Stimulated activated naive CD8-positive, alpha-beta T cell treated with anti-CD3 and anti-CD28 coated beads, Interleukin-15, Interleukin-2, amounts not matched to agents 100 U/mL and 50 U/mL, for 24 hours (primary cell): Measurements from ENCODE around the gene DNM3.

Source experiments
- ATAC-seq: fragments of 150-1000 bp; cut with Tn5 transposase; one replicate; pipeline ENCODE4 v1.10.0; 2021
- DNase-seq: peaks from one replicate; pipeline ENCODE4 v3.0.0; 2021

Gene DNM3

DNA sequence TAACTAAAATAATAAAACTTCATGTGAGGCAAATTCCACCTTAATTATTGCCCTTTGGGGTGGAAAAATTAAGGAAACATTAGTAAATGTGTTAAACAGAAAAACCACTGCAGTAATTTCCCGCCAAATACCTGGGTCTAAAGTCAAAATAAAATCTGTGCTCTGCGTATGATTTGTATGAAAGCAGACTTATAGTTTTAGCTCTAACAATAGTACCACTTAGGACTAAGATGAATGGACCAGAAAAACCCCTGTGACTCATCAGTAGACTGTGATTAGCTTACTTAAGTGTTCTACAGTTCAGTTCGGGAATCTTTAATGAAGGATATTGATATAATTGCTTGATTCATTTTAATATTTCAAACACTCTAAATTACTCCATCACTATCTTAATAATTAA lies 555.9 kb downstream of the DNM3 start:
- peak; percentile 62 for ATAC-seq

DNA sequence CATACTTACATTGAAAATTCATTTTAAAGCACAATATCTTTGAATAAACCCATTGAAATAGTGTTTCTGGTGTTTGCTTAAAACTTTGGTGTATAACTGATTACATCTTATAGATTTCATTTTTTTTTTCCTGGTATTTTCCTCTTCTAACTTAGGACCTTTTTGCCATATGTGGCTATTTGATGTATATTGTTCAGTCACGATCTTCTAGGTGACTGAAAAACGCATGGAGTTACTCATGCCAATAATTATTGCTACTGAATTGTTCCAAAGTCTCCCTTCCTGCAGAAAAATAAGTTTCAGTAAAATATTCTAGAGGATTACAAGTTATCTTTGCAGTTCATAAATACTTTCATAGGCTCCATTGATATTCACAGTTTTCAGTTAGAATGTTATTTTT lies 556.3 kb downstream of the DNM3 start:
- ATAC-seq (no peak), DNase-seq (no peak)

More for the DNA sequence above, 555.9 kb downstream of the DNM3 start:
- DNase-seq = no peak

DNA sequence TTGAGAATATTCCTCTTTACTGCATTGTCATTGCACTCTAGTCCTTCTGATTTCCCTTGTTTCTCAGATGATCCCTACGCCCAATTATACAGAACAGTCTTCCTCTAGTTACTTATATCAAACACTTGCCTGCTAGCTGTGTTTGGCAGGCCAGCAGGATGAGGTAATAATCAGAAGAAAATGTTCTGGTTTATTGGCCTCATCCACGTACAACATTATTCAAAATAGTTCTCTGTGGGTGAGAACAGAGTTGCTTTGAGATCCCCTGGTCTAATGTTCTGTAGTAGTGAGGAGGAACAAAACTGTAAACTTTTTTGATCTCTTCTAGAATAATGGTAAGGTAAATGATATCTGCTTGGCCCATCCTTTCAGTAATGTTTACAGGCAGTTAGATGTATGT lies 556.9 kb downstream of the DNM3 start:
- ATAC-seq = no peak
- DNase-seq = no peak

GRCh38 chr1:172398970-172399755 lies 557.9 kb downstream of the DNM3 start:
- ATAC-seq = no peak
- DNase-seq = no peak

- no peak for ATAC-seq
- DNase-seq = no peak
Observed at GRCh38 chr1:172399756-172400721, 558.7 kb downstream of the DNM3 start.

- no peak for ATAC-seq
Observed at GRCh38 chr1:172400722-172401105, 559.4 kb downstream of the DNM3 start.

DNA sequence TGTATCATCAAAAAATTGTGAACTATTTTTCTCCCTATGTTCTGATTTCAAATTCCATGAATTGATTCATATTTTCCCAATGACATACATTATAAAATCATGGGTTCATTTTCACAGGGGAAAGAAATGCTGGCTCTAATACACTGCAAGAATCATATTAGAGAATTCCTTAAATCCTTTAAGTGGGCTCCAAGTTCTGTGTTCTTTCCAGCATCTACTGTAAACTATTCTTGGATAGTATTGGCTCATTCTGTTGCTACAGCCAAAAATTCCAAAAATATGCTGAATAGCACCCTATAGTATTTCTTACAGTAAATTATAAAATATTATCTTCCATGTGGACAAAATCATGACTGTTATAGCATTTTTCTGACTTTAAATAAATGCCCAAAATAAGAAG lies 560.2 kb downstream of the DNM3 start:
- DNase-seq (no peak), ATAC-seq (no peak)

More at GRCh38 chr1:172400722-172401105, 559.4 kb downstream of the DNM3 start:
- no peak for DNase-seq

GRCh38 chr1:172401892-172402291 lies 560.6 kb downstream of the DNM3 start:
- no peak for ATAC-seq
- no peak for DNase-seq

GRCh38 chr1:172402878-172403569 lies 561.7 kb downstream of the DNM3 start:
- ATAC-seq = no peak

DNA sequence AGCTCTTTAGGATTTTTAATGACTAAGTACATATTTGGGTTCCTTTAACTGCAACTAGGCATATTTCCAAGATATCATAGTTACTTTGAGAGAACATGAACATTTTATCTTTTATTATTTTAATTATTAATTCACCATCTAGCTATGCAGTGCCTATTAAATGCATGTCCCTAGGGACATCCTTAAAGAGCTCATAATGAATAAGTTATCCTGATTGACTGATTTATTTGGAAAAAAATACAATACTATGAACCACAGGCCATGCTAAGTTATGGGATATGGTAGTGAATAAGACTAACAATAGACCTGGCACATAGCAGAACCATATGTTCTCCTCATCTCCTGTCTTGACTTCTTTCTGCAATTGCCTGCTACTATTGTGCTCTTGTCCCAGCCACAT lies 562.8 kb downstream of the DNM3 start:
- DNase-seq (no peak), ATAC-seq (no peak)

More at GRCh38 chr1:172402878-172403569, 561.7 kb downstream of the DNM3 start:
- no peak for DNase-seq

DNA sequence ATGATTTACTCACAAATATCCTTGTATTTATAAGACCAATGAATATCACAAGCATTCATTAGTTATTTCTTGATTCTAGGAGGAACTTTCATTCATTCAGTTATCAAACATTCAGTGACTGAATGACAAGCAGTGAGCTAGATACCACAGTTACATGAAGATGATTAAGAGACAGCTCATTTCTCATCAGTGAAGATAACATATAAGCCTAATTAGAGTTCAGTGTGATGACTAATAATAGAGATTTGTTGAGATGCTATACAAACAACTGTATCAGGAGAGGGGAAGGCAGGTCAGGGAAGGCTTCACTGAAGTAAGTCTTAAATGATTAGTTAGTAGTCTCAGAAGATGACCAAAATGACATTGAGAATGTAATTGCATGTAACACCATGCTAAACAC lies 564.6 kb downstream of the DNM3 start:
- DNase-seq (no peak), ATAC-seq (no peak)

DNA sequence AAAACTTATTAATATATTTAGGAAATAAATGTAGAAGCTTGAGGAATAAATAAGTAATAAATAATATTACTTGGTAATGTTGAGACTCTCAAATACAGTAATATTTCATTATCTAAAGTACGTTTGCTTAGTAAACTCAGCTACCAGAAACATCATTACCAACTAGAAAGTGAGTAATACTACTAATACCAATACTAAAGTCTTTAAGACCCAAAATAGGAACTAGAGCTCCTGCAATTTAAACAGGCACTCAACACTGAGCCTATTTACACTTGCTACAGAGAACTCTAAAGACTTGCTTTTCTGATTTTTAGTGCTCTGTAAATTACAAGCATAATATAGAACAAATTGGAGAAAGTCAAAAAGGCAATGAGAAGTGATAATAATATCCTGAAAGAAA lies 565.7 kb downstream of the DNM3 start:
- no peak for ATAC-seq
- no peak for DNase-seq

DNA sequence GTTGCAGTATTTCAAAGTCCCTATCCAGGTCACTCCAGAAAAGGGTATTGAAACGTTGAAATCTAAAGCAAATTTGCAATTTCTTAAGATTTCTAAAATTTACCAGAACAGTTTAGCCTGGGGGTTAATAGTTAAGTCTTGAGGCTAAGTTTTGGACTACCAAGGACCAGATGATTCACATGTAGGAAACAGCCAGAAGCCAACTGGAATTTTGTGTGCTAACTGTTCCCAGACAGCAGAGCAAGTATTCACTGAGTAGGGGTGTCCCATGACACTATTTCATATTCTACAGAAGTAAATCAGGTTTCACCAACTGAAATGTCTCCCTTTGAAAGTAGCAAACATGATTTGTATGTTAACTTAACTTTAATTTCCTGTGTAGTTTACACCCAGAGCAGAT lies 567.7 kb downstream of the DNM3 start:
- ATAC-seq (no peak), DNase-seq (no peak)

- DNase-seq = no peak
- no peak for ATAC-seq
Observed at GRCh38 chr1:172410027-172410426, 568.7 kb downstream of the DNM3 start.

DNA sequence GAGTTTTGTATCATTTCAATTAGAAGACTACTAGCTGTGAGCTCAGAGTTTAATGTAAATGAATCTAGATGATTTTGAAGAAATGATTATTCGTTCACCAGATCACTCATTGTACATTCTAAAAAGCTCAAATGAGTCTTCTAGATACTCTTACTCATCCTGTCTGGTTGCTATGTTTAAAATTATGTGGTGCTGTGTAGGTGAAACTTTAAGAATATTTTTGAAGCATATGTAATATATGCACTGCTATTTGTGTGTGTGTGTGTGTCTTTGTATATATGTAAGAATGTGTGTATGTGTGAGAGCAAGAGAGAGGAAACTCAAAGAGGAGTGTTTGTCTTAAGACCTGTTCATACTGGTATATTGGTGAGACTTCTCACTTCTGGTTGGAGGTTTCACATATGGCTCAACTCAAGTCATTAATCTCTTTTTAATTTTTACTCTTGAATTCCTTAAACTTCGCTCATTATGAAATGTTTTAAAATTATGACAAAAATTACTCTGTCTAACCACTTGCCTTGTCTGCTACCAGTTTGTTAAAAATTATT lies 570.6 kb downstream of the DNM3 start:
- no peak for DNase-seq
- no peak for ATAC-seq

- DNase-seq = no peak
- ATAC-seq = no peak
Observed at GRCh38 chr1:172414331-172414730, 573.0 kb downstream of the DNM3 start.

GRCh38 chr1:172416496-172417035 lies 575.3 kb downstream of the DNM3 start:
- ATAC-seq = no peak
- DNase-seq = no peak

DNA sequence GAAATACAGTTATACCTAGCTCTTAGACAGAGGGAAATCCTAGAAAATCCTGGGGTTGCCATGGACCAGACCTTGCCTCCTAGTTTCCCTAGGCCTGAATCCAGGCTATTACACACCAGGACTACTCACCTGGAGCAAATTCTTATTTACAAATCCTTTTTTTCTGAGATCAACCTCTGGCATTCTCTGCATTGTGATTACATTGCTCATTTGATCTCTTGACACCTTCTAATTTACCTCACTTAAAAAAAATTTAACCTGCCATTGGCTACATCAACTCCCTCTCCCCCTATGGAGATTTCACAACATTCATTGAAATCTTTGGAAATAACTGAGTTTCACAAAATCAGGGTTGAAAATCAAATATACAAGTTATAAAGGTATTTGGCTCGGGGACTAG lies 576.3 kb downstream of the DNM3 start:
- DNase-seq (no peak), ATAC-seq (no peak)

DNA sequence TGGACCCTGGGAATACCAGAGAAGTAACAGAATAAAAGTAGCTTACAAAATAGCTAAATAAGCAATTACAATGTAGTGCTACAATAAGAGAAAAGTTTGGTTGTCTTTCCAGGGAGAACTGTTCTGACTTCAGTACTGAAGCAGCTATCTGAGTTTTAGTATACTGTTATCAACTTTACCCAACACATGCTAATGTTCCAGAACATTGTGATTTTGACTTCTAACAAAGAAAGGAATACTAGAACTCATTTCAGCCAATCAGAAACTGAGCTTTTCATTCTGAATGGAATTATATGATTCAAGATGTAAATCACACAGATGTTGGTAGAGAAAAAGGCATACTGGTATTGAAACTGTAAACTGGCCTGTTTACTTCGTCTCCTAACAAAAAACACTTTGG lies 579.1 kb downstream of the DNM3 start, which contains the start of gene C1orf105:
TSS of gene C1orf105 (plus strand) at position 301 of the 400 bp plus-strand sequence. CDS start 201 bp downstream, outside the sequence.
- no peak for DNase-seq
- no peak for ATAC-seq

- DNase-seq (no peak), ATAC-seq (no peak)
Observed at GRCh38 chr1:172421974-172422604, 580.8 kb downstream of the DNM3 start.

GRCh38 chr1:172423336-172423735 lies 582.0 kb downstream of the DNM3 start:
- DNase-seq = no peak
- no peak for ATAC-seq
